ENCODE measurements around the gene WDHD1. TPM values are rescaled to one million over a fixed set of nuclear protein-coding genes. Genes with fewer than 3 reads are reported as not detected.

WDHD1 gene
- total and polyA plus RNA-seq, 8 donors, result 8.6 to 22.3 (median 16.0) TPM

Other genes with a start within 250 kb of the WDHD1 start
- gene GCH1, start 124.3 kb downstream of the WDHD1 start, total RNA-seq, result 10 to 100 TPM in 1 of 2 donors, 1 to 10 TPM in 1; 9.0 to 22.8 TPM
- gene GCH1, start 124.3 kb downstream of the WDHD1 start, polyA plus RNA-seq (ENCODE audit: insufficient read length in 6 of 6), result 1 to 10 TPM; 5.2 to 7.3 (median 6.6) TPM
- 10 to 100 TPM; 20.7 to 31.8 TPM for gene SOCS4, start 137 bp upstream of the WDHD1 start, total RNA-seq
- gene SOCS4, start 137 bp upstream of the WDHD1 start, polyA plus RNA-seq (ENCODE audit: insufficient read length in 6 of 6), result 10 to 100 TPM; 12.7 to 15.5 (median 14.1) TPM
- 10 to 100 TPM; 81.0 to 87.3 TPM for gene MAPK1IP1L, start 24.5 kb upstream of the WDHD1 start, total RNA-seq
- gene MAPK1IP1L, start 24.5 kb upstream of the WDHD1 start, polyA plus RNA-seq (ENCODE audit: insufficient read length in 6 of 6), result 10 to 100 TPM; 81.5 to 93.6 (median 87.2) TPM
- 100 to 1,000 TPM; 332 to 369 TPM for gene LGALS3, start 102.2 kb upstream of the WDHD1 start, total RNA-seq
- gene LGALS3, start 102.2 kb upstream of the WDHD1 start, polyA plus RNA-seq (ENCODE audit: insufficient read length in 6 of 6), result 10 to 100 TPM; 41.2 to 54.3 (median 49.3) TPM
- 1 to 10 TPM; 1.8 to 8.3 TPM for gene DLGAP5, start 164.5 kb upstream of the WDHD1 start, total RNA-seq
- 10 to 100 TPM; 18.6 to 57.3 (median 27.8) TPM for gene DLGAP5, start 164.5 kb upstream of the WDHD1 start, polyA plus RNA-seq (ENCODE audit: insufficient read length in 6 of 6)
- gene FBXO34, start 244.3 kb upstream of the WDHD1 start, total RNA-seq, result 10 to 100 TPM; 24.4 to 24.5 TPM
- 10 to 100 TPM; 32.4 to 43.9 (median 35.3) TPM for gene FBXO34, start 244.3 kb upstream of the WDHD1 start, polyA plus RNA-seq (ENCODE audit: insufficient read length in 6 of 6)